ENCODE results near the gene HFE. TPM values are rescaled to one million over a fixed set of nuclear protein-coding genes. Genes with fewer than 3 reads are reported as not detected.

Gene HFE
- total RNA-seq, 1 donor from 2014 or later = 2.6 TPM

- H3K4me3 Mint-ChIP-seq = no peak overlapping the region
- DNase-seq (ENCODE audit: extremely low spot score, unreplicated experiment) = no peak
- no peak for TF ChIP-seq CTCF (conservative IDR thresholded peaks at IDR 0.05)
- H3K27ac Mint-ChIP-seq = no peak overlapping the region
- H3K4me1 Mint-ChIP-seq (ENCODE audit: unreplicated experiment) = peaks cover 17% of the 10 kb centered on the region
- peaks cover 15% of the 10 kb centered on the region for H3K36me3 Mint-ChIP-seq
- no peaks in the 10 kb centered on the region for H3K27me3 Mint-ChIP-seq
- no peaks in the 10 kb centered on the region for H3K9me3 Mint-ChIP-seq
Observed at GRCh38 chr6:26136321-26136720, 49.1 kb downstream of the HFE start.

GRCh38 chr6:26140254-26140966 lies 53.2 kb downstream of the HFE start:
- H3K27me3 Mint-ChIP-seq = no peaks in the 10 kb centered on the region
- no peak overlapping the region for H3K4me3 Mint-ChIP-seq
- no peak for DNase-seq (ENCODE audit: extremely low spot score, unreplicated experiment)
- peak overlapping the region; percentile 3 for H3K27ac Mint-ChIP-seq
- no peaks in the 10 kb centered on the region for H3K9me3 Mint-ChIP-seq
- no peak for TF ChIP-seq CTCF (conservative IDR thresholded peaks at IDR 0.05)
- peaks cover 21% of the 10 kb centered on the region for H3K4me1 Mint-ChIP-seq (ENCODE audit: unreplicated experiment)
- H3K36me3 Mint-ChIP-seq = peaks cover 5% of the 10 kb centered on the region

- H3K4me3 Mint-ChIP-seq = peak overlapping the region; percentile 2
- no peak for DNase-seq (ENCODE audit: extremely low spot score, unreplicated experiment)
- peaks cover 5% of the 10 kb centered on the region for H3K36me3 Mint-ChIP-seq
- no peaks in the 10 kb centered on the region for H3K27me3 Mint-ChIP-seq
- H3K9me3 Mint-ChIP-seq = no peaks in the 10 kb centered on the region
- TF ChIP-seq CTCF (conservative IDR thresholded peaks at IDR 0.05) = no peak
- peaks cover 19% of the 10 kb centered on the region for H3K4me1 Mint-ChIP-seq (ENCODE audit: unreplicated experiment)
- H3K27ac Mint-ChIP-seq = peak overlapping the region; percentile 3
Observed at GRCh38 chr6:26140967-26141294, 53.7 kb downstream of the HFE start.

- Mint-ChIP-seq H3K36me3 (peaks cover 5% of the 10 kb centered on the region), H3K4me3 (peak overlapping the region; percentile 2), H3K27ac (peak overlapping the region; percentile 38), H3K27me3 (no peaks in the 10 kb centered on the region), H3K9me3 (no peaks in the 10 kb centered on the region), H3K4me1 (ENCODE audit: unreplicated experiment) (peaks cover 15% of the 10 kb centered on the region)
- TF ChIP-seq CTCF (conservative IDR thresholded peaks at IDR 0.05) = no peak
- DNase-seq (ENCODE audit: extremely low spot score, unreplicated experiment) = no peak
Observed at GRCh38 chr6:26141378-26141904, 54.2 kb downstream of the HFE start.

- H3K4me3 Mint-ChIP-seq = no peak overlapping the region
- TF ChIP-seq CTCF (conservative IDR thresholded peaks at IDR 0.05) = no peak
- H3K27ac Mint-ChIP-seq = peak overlapping the region; percentile 38
- peaks cover 5% of the 10 kb centered on the region for H3K36me3 Mint-ChIP-seq
- no peak for DNase-seq (ENCODE audit: extremely low spot score, unreplicated experiment)
- no peaks in the 10 kb centered on the region for H3K27me3 Mint-ChIP-seq
- peaks cover 15% of the 10 kb centered on the region for H3K4me1 Mint-ChIP-seq (ENCODE audit: unreplicated experiment)
- no peaks in the 10 kb centered on the region for H3K9me3 Mint-ChIP-seq
Observed at GRCh38 chr6:26142026-26142425, 54.8 kb downstream of the HFE start.

Other genes with a start within 250 kb of the HFE start
- 0.33 TPM in 1 of 2 replicates, not detected in the other for gene SLC17A3, start 213.2 kb upstream of the HFE start, total RNA-seq (ENCODE audit: low replicate concordance)
- 0.21 TPM in 1 of 2 replicates, not detected in the other for gene SLC17A2, start 156.7 kb upstream of the HFE start, total RNA-seq (ENCODE audit: low replicate concordance)
- gene TRIM38, start 124.6 kb upstream of the HFE start, total RNA-seq (ENCODE audit: low replicate concordance) = 6.9 and 16.1 TPM in 2 replicates

Measured in type B pancreatic cell (in vitro differentiated cells).